ENCODE results near the gene PPP1R3D. TPM values are rescaled to one million over a fixed set of nuclear protein-coding genes. Genes with fewer than 3 reads are reported as not detected.

PPP1R3D gene
- total and polyA plus RNA-seq, 9 of the 15 experiments (the other 6 are each of a cell fraction or from before 2014, with no cell fraction given) = 0.35 to 3.3 (median 1.8) TPM

DNA sequence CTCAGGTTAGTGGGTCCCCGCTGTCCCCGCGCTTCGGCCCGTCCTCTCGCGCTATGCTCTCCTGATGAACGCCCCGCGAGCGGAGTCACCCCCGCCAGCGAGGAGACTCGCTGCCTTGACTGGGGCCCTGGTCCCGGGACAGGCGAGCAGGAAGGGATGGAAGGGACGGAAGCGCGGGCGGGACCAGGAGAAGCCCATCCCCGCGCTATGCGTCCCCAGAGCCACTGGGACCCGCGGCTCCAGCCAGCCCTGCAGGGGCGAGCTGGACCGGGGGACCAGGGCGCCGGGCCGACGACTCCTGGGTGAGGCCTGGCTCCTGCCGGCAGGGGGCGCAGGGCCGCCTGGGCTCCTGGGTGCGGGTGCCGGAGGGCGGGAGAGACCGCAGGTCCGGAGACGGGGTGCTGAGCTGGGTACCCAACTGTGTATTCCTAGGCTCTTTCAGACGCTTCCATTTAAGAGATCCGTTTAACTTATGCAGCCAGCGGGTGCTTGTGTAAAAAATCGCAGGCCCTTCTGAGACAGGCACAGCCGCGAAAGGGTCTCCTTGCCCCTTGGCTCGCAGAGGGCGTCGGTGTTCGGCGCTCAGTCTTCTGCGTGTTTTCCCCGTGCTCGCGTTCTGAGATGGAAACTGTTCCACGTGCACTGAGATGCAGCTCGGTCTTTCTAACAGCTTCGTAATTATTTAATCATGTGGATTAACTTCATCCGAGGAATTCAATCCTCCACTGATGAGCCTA is 6.1 kb downstream of the PPP1R3D start (continued):
- TF ChIP-seq JUN (IDR thresholded peaks at IDR 0.05; ENCODE audit: borderline replicate concordance, low read depth, low read length) = no peak
- no peak for TF ChIP-seq JUN (CRISPR knock-in tag; IDR thresholded peaks at IDR 0.05; ENCODE audit: borderline replicate concordance)
- TF ChIP-seq JUND (IDR thresholded peaks at IDR 0.05; ENCODE audit: borderline replicate concordance, low read depth, low read length) = 0 out of 2 replicates have a peak, but pooled peaks have one; percentile 4
- no peak for TF ChIP-seq JUND (tag; IDR thresholded peaks at IDR 0.05; ENCODE audit: borderline replicate concordance, low read depth, low read length)
- TF ChIP-seq, protein P1, sequence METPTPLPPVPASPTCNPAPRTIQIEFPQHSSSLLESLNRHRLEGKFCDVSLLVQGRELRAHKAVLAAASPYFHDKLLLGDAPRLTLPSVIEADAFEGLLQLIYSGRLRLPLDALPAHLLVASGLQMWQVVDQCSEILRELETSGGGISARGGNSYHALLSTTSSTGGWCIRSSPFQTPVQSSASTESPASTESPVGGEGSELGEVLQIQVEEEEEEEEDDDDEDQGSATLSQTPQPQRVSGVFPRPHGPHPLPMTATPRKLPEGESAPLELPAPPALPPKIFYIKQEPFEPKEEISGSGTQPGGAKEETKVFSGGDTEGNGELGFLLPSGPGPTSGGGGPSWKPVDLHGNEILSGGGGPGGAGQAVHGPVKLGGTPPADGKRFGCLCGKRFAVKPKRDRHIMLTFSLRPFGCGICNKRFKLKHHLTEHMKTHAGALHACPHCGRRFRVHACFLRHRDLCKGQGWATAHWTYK (CRISPR knock-in tag; IDR thresholded peaks at IDR 0.05) = peak; percentile 44; the same call in 1 of the 2 replicates
- 0 out of 2 replicates have a peak, but pooled peaks have one; percentile 19 for TF ChIP-seq ZKSCAN1 (IDR thresholded peaks at IDR 0.05; ENCODE audit: low read depth, low read length)

DNA sequence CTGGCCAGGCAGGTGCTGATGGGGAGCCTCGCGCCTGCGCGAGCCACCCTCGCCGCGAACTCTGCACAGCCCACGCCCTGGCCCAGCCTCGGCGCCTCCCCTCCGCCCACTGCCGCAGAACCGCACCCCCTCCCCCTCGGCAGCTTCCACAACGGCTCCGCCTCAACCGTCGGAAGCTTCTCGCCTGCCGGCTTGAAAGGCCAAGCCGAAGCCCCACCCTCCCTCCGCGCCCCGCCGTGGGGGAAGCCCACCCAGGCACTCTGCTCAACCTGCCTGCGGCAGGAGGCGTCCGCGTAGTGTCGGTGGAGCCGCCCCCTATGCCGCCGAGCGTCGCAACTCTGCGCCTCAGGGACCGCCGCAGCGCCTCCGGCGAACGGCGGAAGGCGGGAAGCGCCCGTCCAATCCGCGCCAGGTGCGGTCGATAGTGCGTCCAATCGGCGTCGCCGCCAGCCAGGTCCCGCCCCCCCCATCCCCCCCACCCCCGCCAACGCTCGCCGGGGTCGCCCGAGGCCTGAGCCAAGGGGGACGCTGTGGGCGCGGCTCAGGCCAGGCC is 6.7 kb downstream of the PPP1R3D start, which contains the start of gene SYCP2:
TSS of gene SYCP2 (minus strand) at position 342 of the 553 bp plus-strand sequence. CDS start 11,224 bp downstream, outside the sequence.
- Histone ChIP-seq H2AFZ (ENCODE audit: low read depth, low read length) (peak within 1 kb of the TSS; percentile 92), H3K36me3 (ENCODE audit: control insufficient read depth, insufficient read depth, low read length) (no peaks in the 10 kb centered on the region), H3K9me1 (ENCODE audit: control insufficient read depth, insufficient read depth, low read length) (no peaks in the 10 kb centered on the region), H3K79me2 (ENCODE audit: control insufficient read depth, insufficient read depth, low read length) (no peaks in the 10 kb centered on the region), H4K20me1 (replicated peaks; ENCODE audit: control insufficient read depth, insufficient read depth, low read length) (no peaks in the 10 kb centered on the region), H3K27me3 (ENCODE audit: control insufficient read depth in 2 of 2, insufficient read depth in 2 of 2, low read length in 2 of 2) (no peaks in the 10 kb centered on the region), H3K9ac (ENCODE audit: insufficient read depth in 1 of 2, low read depth in 2 of 2, low read length in 2 of 2) (peak within 1 kb of the TSS; percentile 23 to 82), H3K4me3 (peak within 1 kb of the TSS; percentile 62), H3K4me2 (ENCODE audit: insufficient read depth, low read length) (peak within 1 kb of the TSS; percentile 82), H3K27ac (ENCODE audit: extremely low read depth, low read depth, low read length) (peak within 1 kb of the TSS; percentile 19; the same call in 1 of the 3 replicates), H3K4me1 (replicated peaks in 1 of 2; ENCODE audit: control insufficient read depth in 2 of 2, insufficient read depth in 2 of 2, low read length in 2 of 2) (peaks cover 0 to 19% of the 10 kb centered on the region in 2 experiments; a peak in 2 of 5 replicates), H3K9me3 (replicated peaks; ENCODE audit: control insufficient read depth, insufficient read depth, low read depth, low read length) (no peaks in the 10 kb centered on the region)
- intact Hi-C loops (cut with micrococcal nuclease) (no loop called here), in situ Hi-C loops (cut with MboI) (no loop called here)
- 20% methylated on average over 19 of the region's 65 CpGs for WGBS (ENCODE audit: insufficient coverage, low coverage, missing lambda C conversion rate)
- BruUV-seq (replicated peaks) = no TSS peak
- DNase-seq (ENCODE audit: extremely low read depth in 1 of 4, low spot score in 3 of 4) (peak; percentile 77 to 94 (median 92)), FAIRE-seq (no peak), ATAC-seq (peak; percentile 92)
- CTCF ChIA-PET (ENCODE audit: low intra/inter-chr PET ratio) = interaction anchor here (0.6 to 1.1 kb wide), 2 partner anchors 17 to 423 kb away, joined by 3 read pairs; no protein-coding TSS in a partner anchor
- POLR2A ChIA-PET = no interaction called here
- no peak for TF ChIP-seq ZC3H11A (IDR thresholded peaks at IDR 0.05; ENCODE audit: low read depth, low read length)
- no peak for TF ChIP-seq KLF13 (tag; IDR thresholded peaks at IDR 0.05; ENCODE audit: borderline replicate concordance, low read depth)
- peak; percentile 80 for TF ChIP-seq HNRNPK (IDR thresholded peaks at IDR 0.05; ENCODE audit: low read depth, low read length, poor library complexity, severe bottlenecking)
- TF ChIP-seq BCOR (IDR thresholded peaks at IDR 0.05) = no peak
- no peak for TF ChIP-seq ARID2 (IDR thresholded peaks at IDR 0.05)
- TF ChIP-seq, protein P2, sequence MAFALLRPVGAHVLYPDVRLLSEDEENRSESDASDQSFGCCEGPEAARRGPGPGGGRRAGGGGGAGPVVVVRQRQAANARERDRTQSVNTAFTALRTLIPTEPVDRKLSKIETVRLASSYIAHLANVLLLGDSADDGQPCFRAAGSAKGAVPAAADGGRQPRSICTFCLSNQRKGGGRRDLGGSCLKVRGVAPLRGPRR (CRISPR knock-in tag; IDR thresholded peaks at IDR 0.05) = no peak
- no peak for TF ChIP-seq PYGO2 (tag; IDR thresholded peaks at IDR 0.05)
- peak in 1 of 2 experiments; percentile 59; a peak in 1 of 3 replicates for TF ChIP-seq CBX3 (IDR thresholded peaks at IDR 0.05; ENCODE audit: borderline replicate concordance in 1 of 2, low read length in 2 of 2)
- TF ChIP-seq, protein P3, sequence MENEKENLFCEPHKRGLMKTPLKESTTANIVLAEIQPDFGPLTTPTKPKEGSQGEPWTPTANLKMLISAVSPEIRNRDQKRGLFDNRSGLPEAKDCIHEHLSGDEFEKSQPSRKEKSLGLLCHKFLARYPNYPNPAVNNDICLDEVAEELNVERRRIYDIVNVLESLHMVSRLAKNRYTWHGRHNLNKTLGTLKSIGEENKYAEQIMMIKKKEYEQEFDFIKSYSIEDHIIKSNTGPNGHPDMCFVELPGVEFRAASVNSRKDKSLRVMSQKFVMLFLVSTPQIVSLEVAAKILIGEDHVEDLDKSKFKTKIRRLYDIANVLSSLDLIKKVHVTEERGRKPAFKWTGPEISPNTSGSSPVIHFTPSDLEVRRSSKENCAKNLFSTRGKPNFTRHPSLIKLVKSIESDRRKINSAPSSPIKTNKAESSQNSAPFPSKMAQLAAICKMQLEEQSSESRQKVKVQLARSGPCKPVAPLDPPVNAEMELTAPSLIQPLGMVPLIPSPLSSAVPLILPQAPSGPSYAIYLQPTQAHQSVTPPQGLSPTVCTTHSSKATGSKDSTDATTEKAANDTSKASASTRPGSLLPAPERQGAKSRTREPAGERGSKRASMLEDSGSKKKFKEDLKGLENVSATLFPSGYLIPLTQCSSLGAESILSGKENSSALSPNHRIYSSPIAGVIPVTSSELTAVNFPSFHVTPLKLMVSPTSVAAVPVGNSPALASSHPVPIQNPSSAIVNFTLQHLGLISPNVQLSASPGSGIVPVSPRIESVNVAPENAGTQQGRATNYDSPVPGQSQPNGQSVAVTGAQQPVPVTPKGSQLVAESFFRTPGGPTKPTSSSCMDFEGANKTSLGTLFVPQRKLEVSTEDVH (IDR thresholded peaks at IDR 0.05; ENCODE audit: low read depth, partially characterized antibody) = no peak
- TF ChIP-seq BDP1 (IDR thresholded peaks at IDR 0.05; ENCODE audit: insufficient read depth, insufficient read length) = no peak
